HL-60 (cell line): Measurements from ENCODE around the gene PXDN.

Source experiments
- DNase-seq, 2 experiments: peaks; one replicate each; pipeline ENCODE4 v3.0.0-alpha.2; 2010 to 2020; ENCODE audit warnings: low read depth in 1 of 2, low spot score in 1 of 2
- H3K27ac ChIP-seq: fragments of 250-450 bp; sonication (Bioruptor Pico); replicated peaks from 2 replicates; pipeline ENCODE4 v1.5.1; 2020; ENCODE audit warnings: mild to moderate bottlenecking, moderate library complexity
- H3K27me3 ChIP-seq: fragments of 250-450 bp; sonication (Bioruptor Pico); 2 replicates; pipeline ENCODE4 v1.5.1; 2021; ENCODE audit warnings: mild to moderate bottlenecking, moderate library complexity; ENCODE audit not compliant: insufficient read depth, poor library complexity, severe bottlenecking
- H3K4me3 ChIP-seq: replicated peaks from 2 replicates; pipeline ENCODE4 v1.5.1; 2011; ENCODE audit warnings: mild to moderate bottlenecking, control low read depth, low read length; ENCODE audit not compliant: insufficient read depth
- CTCF ChIP-seq: IDR thresholded peaks from one replicate; pipeline ENCODE4 v1.5.1; 2011; ENCODE audit warnings: low read length, control low read depth, inconsistent platforms; ENCODE audit not compliant: insufficient read depth
- GABPA ChIP-seq: IDR thresholded peaks from 2 replicates; pipeline ENCODE4 v1.6.1; 2012; ENCODE audit warnings: low read depth
- POLR2AphosphoS5 ChIP-seq: IDR thresholded peaks from 2 replicates; pipeline ENCODE4 v1.6.1; 2012; ENCODE audit warnings: low read depth
- REST ChIP-seq: IDR thresholded peaks from 2 replicates; pipeline ENCODE4 v1.6.1; 2012; ENCODE audit warnings: low read depth; ENCODE audit not compliant: insufficient replicate concordance
- SPI1 ChIP-seq: IDR thresholded peaks from 2 replicates; pipeline ENCODE4 v1.6.1; 2012; ENCODE audit warnings: low read depth, mild to moderate bottlenecking, borderline replicate concordance

Gene PXDN

GRCh38 chr2:1590596-1591460, 153.5 kb downstream of the PXDN start:
- DNase-seq = no peak
- Histone ChIP-seq H3K27ac (no peak overlapping the region), H3K27me3 (no peaks in the 10 kb centered on the region), H3K4me3 (no peak overlapping the region)
- TF ChIP-seq CTCF (no peak), GABPA (no peak), SPI1 (no peak), POLR2AphosphoS5 (no peak), REST (no peak)

GRCh38 chr2:1588978-1589621, 155.2 kb downstream of the PXDN start:
- no peak for DNase-seq
- no peaks in the 10 kb centered on the region for H3K27me3 ChIP-seq
- TF ChIP-seq POLR2AphosphoS5 = no peak
- no peak for TF ChIP-seq SPI1
- TF ChIP-seq CTCF = no peak

GRCh38 chr2:1588051-1588977, 156.0 kb downstream of the PXDN start:
- Histone ChIP-seq H3K27ac (no peak overlapping the region), H3K4me3 (no peak overlapping the region), H3K27me3 (no peaks in the 10 kb centered on the region)
- no peak for TF ChIP-seq REST
- no peak for TF ChIP-seq CTCF
- no peak for TF ChIP-seq SPI1
- no peak for TF ChIP-seq GABPA
- no peak for TF ChIP-seq POLR2AphosphoS5
- DNase-seq = no peak

More at GRCh38 chr2:1588978-1589621, 155.2 kb downstream of the PXDN start:
- no peak overlapping the region for H3K27ac ChIP-seq
- no peak overlapping the region for H3K4me3 ChIP-seq
